GM10266 (cell line): Measurements from ENCODE around the gene MCAT.

Experiments used
- DNase-seq: peaks from one replicate; pipeline ENCODE4 v3.0.0; 2012; ENCODE audit errors: extremely low spot score
- TF ChIP-seq, protein P1 (sequence below): IDR thresholded peaks from 2 replicates; pipeline ENCODE4 v1.5.1; 2012; ENCODE audit warnings: mild to moderate bottlenecking, low read depth; ENCODE audit not compliant: control insufficient read depth, insufficient read depth; ENCODE audit errors: missing control alignments

MCAT gene

DNA sequence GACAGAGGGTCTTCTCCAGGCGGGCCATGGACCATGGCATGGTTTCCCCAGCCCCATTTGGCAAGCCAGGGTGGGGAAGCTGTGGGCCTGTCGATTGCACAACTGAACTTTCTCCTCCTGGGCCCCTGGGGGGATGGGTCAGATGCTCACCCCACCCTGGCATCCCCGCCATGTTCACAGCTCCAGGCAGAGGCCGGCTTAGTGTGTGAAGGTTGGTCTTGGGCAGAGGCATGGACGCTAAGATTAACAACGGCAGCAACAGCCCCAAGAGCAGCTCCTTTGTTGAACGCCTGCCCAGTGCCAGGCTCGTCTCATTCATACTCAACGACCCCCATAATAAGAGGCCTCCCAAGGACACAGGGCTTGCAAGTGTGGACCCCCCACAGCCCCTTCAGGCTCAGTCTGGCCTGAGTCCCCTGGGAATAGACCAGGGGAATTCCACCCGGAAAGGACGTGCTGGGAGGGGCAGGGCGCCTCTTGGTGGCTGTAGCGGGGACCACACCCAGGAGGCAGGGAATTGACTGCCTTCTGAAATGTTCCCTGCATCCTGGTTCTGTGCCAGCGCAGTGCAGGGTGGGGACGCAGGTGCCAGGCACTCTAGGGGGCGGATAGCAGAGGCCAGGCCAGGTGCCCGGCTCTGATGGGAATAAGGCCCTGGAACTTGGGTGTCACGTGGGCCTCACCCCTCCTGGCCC, 16.4 kb upstream of the MCAT start:
- TF ChIP-seq, protein P1, sequence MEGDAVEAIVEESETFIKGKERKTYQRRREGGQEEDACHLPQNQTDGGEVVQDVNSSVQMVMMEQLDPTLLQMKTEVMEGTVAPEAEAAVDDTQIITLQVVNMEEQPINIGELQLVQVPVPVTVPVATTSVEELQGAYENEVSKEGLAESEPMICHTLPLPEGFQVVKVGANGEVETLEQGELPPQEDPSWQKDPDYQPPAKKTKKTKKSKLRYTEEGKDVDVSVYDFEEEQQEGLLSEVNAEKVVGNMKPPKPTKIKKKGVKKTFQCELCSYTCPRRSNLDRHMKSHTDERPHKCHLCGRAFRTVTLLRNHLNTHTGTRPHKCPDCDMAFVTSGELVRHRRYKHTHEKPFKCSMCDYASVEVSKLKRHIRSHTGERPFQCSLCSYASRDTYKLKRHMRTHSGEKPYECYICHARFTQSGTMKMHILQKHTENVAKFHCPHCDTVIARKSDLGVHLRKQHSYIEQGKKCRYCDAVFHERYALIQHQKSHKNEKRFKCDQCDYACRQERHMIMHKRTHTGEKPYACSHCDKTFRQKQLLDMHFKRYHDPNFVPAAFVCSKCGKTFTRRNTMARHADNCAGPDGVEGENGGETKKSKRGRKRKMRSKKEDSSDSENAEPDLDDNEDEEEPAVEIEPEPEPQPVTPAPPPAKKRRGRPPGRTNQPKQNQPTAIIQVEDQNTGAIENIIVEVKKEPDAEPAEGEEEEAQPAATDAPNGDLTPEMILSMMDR: peak; percentile 37

GRCh38 chr22:43158778-43159483, 15.7 kb upstream of the MCAT start:
- TF ChIP-seq, protein P1: no peak

More for the DNA sequence above, 16.4 kb upstream of the MCAT start:
- DNase-seq: no peak

GRCh38 chr22:43157874-43158546, 14.8 kb upstream of the MCAT start:
- DNase-seq: no peak
- TF ChIP-seq, protein P1: no peak

More at GRCh38 chr22:43158778-43159483, 15.7 kb upstream of the MCAT start:
- no peak for DNase-seq

DNA sequence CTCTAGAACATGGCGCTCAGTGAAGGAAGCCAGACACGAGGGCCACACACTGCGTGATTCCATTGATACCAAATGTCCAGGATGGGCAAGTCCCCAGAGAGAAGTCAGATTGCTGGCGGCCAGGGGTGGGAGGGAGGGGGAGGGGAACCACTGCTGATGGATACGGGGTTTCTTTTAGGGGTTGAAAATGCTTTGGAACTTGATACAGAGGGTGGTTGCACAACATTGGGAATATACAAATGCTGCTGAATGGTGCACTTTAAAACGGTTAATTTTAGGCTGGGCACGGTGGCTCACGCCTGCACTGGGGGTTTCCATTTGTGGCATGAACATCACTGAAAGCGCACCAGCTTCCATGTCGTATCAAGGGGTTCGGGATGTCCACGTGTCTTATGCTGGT, 13.2 kb upstream of the MCAT start:
- TF ChIP-seq, protein P1: no peak
- no peak for DNase-seq

DNA sequence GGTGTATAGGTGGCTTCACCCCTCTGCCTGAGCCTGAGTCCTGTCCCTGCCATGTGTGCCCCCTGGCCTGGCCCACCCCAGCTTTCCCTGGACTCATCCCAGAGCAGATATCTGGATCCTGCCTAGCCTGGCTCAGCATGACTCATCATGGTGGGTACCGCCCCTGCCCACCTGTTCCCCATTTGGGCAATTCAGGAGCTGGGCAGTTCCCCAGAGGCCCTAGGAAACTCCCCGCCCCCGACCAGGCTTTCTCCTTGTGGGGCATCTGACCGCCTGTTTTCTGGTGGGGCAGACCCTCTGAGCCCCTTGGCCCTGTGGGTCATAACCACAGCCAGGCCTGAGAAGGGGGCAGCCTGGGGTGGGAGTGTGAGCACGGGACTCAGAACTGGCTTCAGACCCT, 12.6 kb upstream of the MCAT start:
- DNase-seq: no peak

GRCh38 chr22:43154887-43155536, 11.8 kb upstream of the MCAT start:
- TF ChIP-seq, protein P1: no peak
- DNase-seq: no peak

More for the DNA sequence above, 12.6 kb upstream of the MCAT start:
- TF ChIP-seq, protein P1: no peak
